Stomach (tissue), 9 donors: ENCODE measurements around the gene CACNG5. TPM values are rescaled to one million over a fixed set of nuclear protein-coding genes. Genes with fewer than 3 reads are reported as not detected.
A peak's percentile ranks its signal among the peaks of the same experiment; 100 is the strongest.

Experiments used
- DNase-seq, 2 donors: peaks; one replicate each; pipeline versions ENCODE4 v3.0.0 to v3.0.0-alpha.2; 2013 to 2019
- H3K27ac ChIP-seq, 5 donors: fragments of 200-600 bp in 4 of 5; sonication (generic) in 4 of 5; one replicate each; pipeline ENCODE4 v1.5.1; 2013 to 2019; ENCODE audit warnings: mild to moderate bottlenecking in 1 of 5, moderate library complexity in 1 of 5
- H3K27me3 ChIP-seq, 3 donors: fragments of 200-600 bp; sonication (generic); one replicate each; pipeline ENCODE4 v1.5.1; 2017 to 2019; ENCODE audit warnings: mixed run types in 1 of 3
- H3K36me3 ChIP-seq, 4 donors: fragments of 200-600 bp; sonication (generic); 1 replicate in 3 of 4; 2 replicates in 1 of 4; pipeline ENCODE4 v1.5.1; 2016 to 2019
- H3K4me1 ChIP-seq, 4 donors: fragments of 200-600 bp; sonication (generic); one replicate each; pipeline ENCODE4 v1.5.1; 2016 to 2019
- H3K4me3 ChIP-seq, 4 donors: fragments of 200-600 bp; sonication (generic) in 3 of 4; one replicate each; pipeline ENCODE4 v1.5.1; 2016 to 2019; ENCODE audit warnings: mild to moderate bottlenecking in 1 of 4
- H3K9me3 ChIP-seq, 4 donors: fragments of 200-600 bp; sonication (generic); one replicate each; pipeline ENCODE4 v1.5.1; 2016 to 2019
- CTCF ChIP-seq, 7 experiments: fragments of 450-650 bp in 4 of 7; fragments of 200-600 bp in 3 of 7; sonication (generic) in 3 of 7; IDR thresholded peaks; one replicate each; pipeline ENCODE4 v1.5.1; 2016 to 2019; ENCODE audit warnings: antibody characterized with exemption in 7 of 7, control low read depth in 2 of 7, mild to moderate bottlenecking in 1 of 7
- EP300 ChIP-seq: sonication (generic); formaldehyde crosslinking; IDR thresholded peaks from one replicate; pipeline ENCODE4 v1.6.1; 2017; ENCODE audit warnings: antibody characterized with exemption
- POLR2A ChIP-seq, 4 donors: fragments of 450-650 bp; IDR thresholded peaks; one replicate each; pipeline ENCODE4 v1.6.1; 2016; ENCODE audit warnings: antibody characterized with exemption in 4 of 4, control low read depth in 2 of 4, mild to moderate bottlenecking in 1 of 4, moderate library complexity in 1 of 4
- POLR2AphosphoS5 ChIP-seq, 3 donors: sonication (generic); formaldehyde crosslinking; IDR thresholded peaks; one replicate each; pipeline ENCODE4 v1.6.1; 2016; ENCODE audit warnings: antibody characterized with exemption in 3 of 3
- WGBS, 5 donors: extraction: QIAGEN DNeasy Blood & Tissue Kit in 3 of 5; methylation state at CpG; one replicate each; pipeline versions ENCODE4 v1.1.5 to v1.1.7; 2013 to 2018; 5-methylcytosine and 5-hydroxymethylcytosine counted together
- intact Hi-C: fragments of 100-400 bp; cut with DNase I; formaldehyde crosslinking; loops from one replicate; pipeline ENCODE4 v1.15.1; 2023; ENCODE audit warnings: low total_unique reads
- polyA plus RNA-seq, 3 donors: library from polyadenylated mRNA; stranded (reverse); fragments of 200-250 nt; gene quantifications; one replicate each; pipeline ENCODE4 v1.2.3, GENCODE V29; 2013
- total RNA-seq, 5 donors: library from RNA; depleted of rRNA; stranded (reverse); fragments of >200 nt; gene quantifications; one replicate each; pipeline versions ENCODE4 v1.1.0 to v1.2.3, GENCODE V29; 2014 to 2016
- donor health status: healthy with polysubstance abuse.
- donor health status: Bipolar disorder and iron deficiency.
- donor health status: healthy.

CACNG5 gene
- total and polyA plus RNA-seq, 8 donors, result not detected

- peaks cover 0 to 6% (median 0%) of the 10 kb centered on the region in 4 donors for H3K4me1 ChIP-seq
- H3K9me3 ChIP-seq, result no peaks in the 10 kb centered on the region
- peak; percentile 52 to 92 for DNase-seq
- TF ChIP-seq POLR2A (IDR thresholded peaks at IDR 0.05) (no peak), POLR2AphosphoS5 (IDR thresholded peaks at IDR 0.05) (no peak), CTCF (IDR thresholded peaks at IDR 0.05) (no peak), EP300 (no peak)
- 4 to 9% (median 8%) methylated on average over 18 of the region's 18 CpGs for WGBS, 5 donors
- no peak overlapping the region for H3K27ac ChIP-seq
- no peaks in the 10 kb centered on the region for H3K36me3 ChIP-seq
- peaks cover 0 to 74% (median 23%) of the 10 kb centered on the region in 3 donors for H3K27me3 ChIP-seq
- intact Hi-C loops, result no loop called here
- H3K4me3 ChIP-seq, result no peak overlapping the region
Observed at GRCh38 chr17:66829386-66829864, 5.5 kb upstream of the CACNG5 start.

GRCh38 chr17:66829883-66830282, 5.0 kb upstream of the CACNG5 start:
- intact Hi-C loops, result no loop called here
- peak in 1 of 2 donors; percentile 72 for DNase-seq
- no peak for TF ChIP-seq EP300
- no peak for TF ChIP-seq POLR2AphosphoS5 (IDR thresholded peaks at IDR 0.05)
- no peak for TF ChIP-seq CTCF (IDR thresholded peaks at IDR 0.05)
- TF ChIP-seq POLR2A (IDR thresholded peaks at IDR 0.05), result no peak
- no peaks in the 10 kb centered on the region for H3K9me3 ChIP-seq
- no peak overlapping the region for H3K4me3 ChIP-seq
- H3K36me3 ChIP-seq, result no peaks in the 10 kb centered on the region
- H3K27ac ChIP-seq, result no peak overlapping the region
- H3K4me1 ChIP-seq, result peaks cover 0 to 10% (median 1%) of the 10 kb centered on the region in 4 donors
- 12 to 14% (median 14%) methylated on average over 10 of the region's 10 CpGs for WGBS, 5 donors
- H3K27me3 ChIP-seq, result peaks cover 1 to 75% (median 28%) of the 10 kb centered on the region in 3 donors

- intact Hi-C loops, result no loop called here
- WGBS, 5 donors, result 16 to 33% (median 23%) methylated on average over 4 of the region's 4 CpGs
- peaks cover 7 to 77% (median 33%) of the 10 kb centered on the region in 3 donors for H3K27me3 ChIP-seq
Observed at GRCh38 chr17:66830451-66830850, 4.5 kb upstream of the CACNG5 start.

More at GRCh38 chr17:66830451-66830850, 4.5 kb upstream of the CACNG5 start:
- H3K4me1 ChIP-seq, result peaks cover 0 to 15% (median 3%) of the 10 kb centered on the region in 4 donors
- DNase-seq, result no peak
- H3K4me3 ChIP-seq, result no peak overlapping the region
- no peaks in the 10 kb centered on the region for H3K9me3 ChIP-seq
- H3K36me3 ChIP-seq, result no peaks in the 10 kb centered on the region
- TF ChIP-seq POLR2AphosphoS5 (IDR thresholded peaks at IDR 0.05) (no peak), POLR2A (IDR thresholded peaks at IDR 0.05) (no peak), EP300 (no peak), CTCF (IDR thresholded peaks at IDR 0.05) (no peak)
- H3K27ac ChIP-seq, result no peak overlapping the region
